GM21360 (cell line): ENCODE measurements around the gene CNN2.

Source experiments
- ATAC-seq: cut with Tn5 transposase; IDR thresholded peaks from one replicate; pipeline ENCODE4 v1.9.1; 2021; ENCODE audit warnings: mild to moderate bottlenecking, moderate library complexity; ENCODE audit not compliant: unreplicated experiment

Gene CNN2

DNA sequence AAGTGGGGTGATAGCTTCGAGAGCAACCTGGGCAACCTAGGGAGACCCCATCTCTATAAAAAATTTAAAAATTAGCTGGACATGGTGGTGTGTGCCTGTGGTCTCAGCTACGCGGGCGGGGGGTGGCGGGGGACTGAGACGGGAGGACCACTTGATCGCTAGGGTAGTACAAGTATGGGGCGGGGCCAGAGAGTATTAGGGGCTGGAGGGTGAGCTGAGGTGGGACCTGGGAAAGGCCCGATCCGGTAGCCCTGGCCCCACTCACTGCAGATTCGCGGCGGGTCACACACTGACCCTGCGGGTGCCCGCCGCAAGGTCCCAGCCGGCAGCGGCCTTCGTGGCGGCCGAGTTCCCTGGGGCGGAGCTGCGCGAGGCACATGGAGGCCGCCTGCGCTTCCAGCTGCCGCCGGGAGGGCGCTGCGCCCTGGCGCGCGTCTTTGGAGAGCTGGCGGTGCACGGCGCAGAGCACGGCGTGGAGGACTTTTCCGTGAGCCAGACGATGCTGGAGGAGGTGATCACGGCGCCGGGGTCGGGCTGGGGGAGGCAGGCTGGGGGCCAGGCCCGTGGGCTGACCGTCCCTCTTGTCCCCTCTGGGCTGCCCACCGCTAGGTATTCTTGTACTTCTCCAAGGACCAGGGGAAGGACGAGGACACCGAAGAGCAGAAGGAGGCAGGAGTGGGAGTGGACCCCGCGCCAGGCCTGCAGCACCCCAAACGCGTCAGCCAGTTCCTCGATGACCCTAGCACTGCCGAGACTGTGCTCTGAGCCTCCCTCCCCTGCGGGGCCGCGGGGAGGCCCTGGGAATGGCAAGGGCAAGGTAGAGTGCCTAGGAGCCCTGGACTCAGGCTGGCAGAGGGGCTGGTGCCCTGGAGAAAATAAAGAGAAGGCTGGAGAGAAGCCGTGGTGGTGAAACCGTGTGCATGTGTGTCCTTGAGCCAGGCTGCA is 38.5 kb downstream of the CNN2 start:
- ATAC-seq: no peak

DNA sequence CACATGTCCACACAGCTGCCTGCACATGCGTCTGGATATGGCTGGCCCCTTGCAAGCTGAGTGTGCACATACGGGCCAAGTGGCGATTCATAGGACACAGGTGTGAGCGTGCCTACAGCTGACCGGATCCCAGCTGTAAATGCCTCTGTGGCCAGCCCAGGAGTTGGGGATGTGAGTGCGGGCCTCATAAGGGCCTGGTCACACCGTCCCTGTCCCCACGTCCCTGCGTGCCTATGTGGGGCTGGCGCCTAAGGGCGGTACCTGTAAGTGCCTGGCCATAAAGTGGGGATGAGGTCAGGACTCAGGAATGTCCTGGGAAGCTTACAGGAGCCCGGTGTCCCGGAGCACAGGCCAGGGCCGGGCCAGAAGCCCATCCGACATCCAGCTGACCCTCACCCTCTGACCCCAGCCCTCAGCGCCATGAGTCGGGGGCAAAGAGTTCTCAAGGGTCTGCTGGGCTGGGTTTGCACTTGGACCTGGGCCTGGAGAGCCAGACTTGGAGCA is 39.2 kb downstream of the CNN2 start:
- no peak for ATAC-seq

DNA sequence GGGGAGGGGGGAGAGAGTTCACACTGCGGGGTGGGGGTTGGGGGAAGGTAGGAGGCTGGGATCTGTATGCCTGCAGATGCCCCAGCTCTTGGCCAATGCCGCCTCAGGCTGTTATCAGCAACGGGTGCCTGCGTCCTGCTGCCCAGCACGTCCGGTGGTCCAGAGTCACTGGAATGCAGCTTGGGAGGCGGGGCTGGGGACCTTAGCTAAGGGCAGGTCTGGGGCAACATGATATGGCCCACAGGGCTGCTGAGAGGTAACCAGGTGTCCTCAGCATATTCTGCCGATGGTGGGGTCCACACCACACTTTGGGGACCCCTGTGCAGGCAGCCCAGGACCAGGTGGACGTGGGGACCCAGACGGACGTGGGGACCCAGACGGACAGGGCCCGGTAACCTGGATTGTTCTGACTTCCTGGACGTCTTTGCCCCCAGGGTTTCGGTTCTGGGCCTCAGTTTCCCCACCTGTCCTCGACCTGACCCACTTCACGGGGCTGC is 39.9 kb downstream of the CNN2 start:
- no peak for ATAC-seq

DNA sequence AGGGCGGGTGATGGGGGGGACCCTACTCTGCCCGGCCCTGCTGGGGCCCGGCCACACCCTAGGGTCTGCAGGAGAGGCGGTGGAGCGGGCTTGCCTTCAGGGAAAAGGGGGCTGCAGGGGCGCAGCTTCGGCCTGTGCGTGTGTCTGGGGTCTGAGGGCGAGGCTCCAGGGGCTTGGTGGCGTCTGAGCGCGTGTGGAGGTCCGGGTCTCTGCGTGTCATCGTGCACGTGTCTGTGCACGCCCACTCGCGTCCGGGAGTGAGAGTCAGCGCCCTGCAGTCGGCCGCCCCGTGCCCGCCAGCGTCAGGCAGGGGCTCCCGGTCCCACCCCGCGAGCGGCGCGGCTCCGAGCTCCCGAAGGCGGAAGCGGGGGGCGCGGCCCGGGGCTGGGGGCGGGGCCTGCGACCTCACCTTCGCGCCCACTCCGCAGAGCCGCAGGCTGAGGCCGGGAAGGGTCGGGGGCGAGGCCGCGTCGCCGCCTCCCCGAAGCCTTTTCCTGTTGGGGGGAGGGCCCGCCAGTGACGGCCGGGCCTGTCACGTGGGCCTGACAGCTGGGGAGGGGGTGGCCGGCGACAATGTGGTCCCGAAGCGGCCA is 40.4 kb downstream of the CNN2 start, which contains the start of gene ARHGAP45:
Gene ARHGAP45, plus strand, starts transcription at position 420 of the 593 bp plus-strand sequence. CDS start 239 bp downstream, outside the sequence.
- no peak for ATAC-seq

DNA sequence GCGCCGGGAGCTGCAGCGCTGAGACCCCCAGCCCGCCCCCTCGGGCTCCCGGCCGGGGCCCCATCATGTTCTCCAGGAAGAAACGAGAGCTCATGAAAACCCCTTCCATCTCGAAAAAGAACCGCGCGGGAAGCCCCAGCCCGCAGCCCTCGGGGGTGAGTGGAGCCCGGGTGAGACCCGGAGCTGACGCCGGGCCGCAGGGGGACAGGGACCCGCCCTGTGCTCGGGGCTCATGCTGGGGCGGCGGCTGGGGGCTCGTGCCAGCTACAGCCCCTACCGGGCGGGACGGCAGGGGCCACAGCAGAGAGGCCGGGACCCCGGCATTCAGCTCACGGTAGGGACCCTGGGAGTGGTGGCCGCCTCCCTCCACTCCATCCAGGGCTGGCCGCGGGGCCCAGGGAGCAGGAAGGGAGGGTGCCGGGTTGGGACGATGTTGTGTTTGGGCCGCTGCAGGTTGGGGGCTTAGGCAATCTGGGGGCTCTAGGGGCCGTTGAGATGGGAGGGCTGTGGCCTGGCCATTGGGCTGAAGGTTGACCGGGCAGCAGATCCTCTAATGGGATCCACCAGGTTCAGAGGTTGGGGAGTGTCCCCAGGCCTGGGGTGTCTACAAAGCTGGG is 41.0 kb downstream of the CNN2 start:
- no peak for ATAC-seq

GRCh38 chr19:1068009-1069001 is 41.9 kb downstream of the CNN2 start:
- ATAC-seq: no peak

- ATAC-seq: no peak
Observed at GRCh38 chr19:1069009-1069779, 42.8 kb downstream of the CNN2 start.

DNA sequence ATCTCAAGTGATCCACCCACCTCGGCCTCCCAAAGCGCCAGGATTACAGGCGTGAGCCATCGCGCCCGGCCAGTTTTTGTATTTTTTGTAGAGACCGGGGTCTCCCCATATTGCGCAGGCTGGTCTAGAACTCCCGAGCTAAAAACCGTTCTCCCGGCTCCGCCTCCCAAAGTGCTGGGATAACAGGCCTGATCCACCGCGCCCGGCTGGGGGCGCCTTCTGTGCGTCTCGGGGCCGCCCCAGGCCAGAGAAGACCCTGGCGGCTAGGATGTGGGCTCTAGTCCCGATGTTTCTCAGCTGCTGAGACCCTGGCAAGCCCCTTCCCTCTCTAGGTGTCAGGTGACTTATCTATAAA is 44.1 kb downstream of the CNN2 start:
- no peak for ATAC-seq

GRCh38 chr19:1070931-1071791 is 44.8 kb downstream of the CNN2 start:
- no peak for ATAC-seq

DNA sequence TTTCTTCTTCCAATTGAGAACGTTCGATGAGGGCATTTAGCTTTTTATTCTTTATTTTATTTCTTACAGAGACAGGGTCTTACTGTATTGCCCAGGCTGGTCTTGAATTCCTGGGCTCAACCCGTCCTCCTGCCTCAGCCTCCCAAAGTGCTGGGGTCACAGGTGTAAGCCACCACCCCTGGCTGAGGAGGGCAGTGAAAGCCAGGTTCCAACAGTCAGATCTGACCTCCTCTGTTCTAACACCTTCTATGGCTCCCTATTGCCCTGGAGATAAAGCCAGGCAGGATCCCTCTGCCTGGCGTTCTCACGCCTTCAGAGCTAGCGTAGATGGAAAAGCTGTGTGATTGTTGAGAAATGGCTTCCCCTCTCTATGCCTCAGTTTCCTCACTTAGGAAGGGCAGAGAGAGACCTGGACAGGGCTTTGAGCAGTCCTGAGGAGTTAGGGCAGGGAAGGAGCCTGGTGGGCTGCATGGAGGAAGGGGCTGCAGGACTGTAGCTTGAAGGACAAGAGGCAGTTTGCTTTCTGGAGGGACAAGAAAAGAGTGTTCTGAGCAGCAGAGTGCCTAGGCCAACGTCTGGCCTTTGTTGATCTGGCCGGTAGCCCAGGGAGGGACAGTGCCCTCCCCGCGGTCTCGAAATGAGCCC is 46.1 kb downstream of the CNN2 start:
- no peak for ATAC-seq

- no peak for ATAC-seq
Observed at GRCh38 chr19:1073063-1073955, 46.9 kb downstream of the CNN2 start.

- ATAC-seq: peak; percentile 5
Observed at GRCh38 chr19:1073956-1074517, 47.6 kb downstream of the CNN2 start.

DNA sequence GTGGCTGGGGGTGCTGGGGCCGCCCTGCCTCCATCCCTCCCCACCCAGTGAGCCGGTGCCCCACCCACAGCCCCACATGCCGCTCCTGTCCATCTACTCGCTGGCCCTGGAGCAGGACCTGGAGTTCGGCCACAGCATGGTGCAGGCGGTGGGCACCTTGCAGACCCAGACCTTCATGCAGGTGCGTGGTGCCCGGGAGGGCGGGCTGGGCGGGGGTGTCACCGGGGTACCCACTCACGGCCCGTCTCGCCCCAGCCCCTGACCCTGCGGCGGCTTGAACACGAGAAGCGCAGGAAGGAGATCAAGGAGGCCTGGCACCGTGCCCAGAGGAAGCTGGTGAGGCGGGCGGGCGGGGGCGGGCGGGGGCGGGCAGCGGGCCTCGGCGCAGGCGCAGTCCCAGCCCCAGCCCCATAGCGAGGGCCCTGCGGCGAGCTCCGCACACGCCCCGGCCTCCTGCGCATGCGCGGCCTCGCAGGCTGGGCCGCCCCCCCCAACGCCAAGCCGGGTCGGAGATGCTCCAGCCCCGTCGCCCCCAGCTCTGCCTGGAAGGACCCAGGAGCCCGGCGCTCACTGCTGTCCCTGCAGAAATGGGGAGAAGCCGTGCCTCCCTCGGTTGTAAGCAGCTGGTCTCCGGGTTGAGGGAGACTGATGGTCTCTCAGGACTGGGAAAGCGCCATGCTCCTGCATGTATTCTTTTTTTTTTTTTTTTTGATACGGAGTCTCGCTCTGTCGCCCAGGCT is 48.3 kb downstream of the CNN2 start:
- peak; percentile 45 for ATAC-seq

GRCh38 chr19:1076046-1076386 is 49.6 kb downstream of the CNN2 start:
- ATAC-seq: no peak

DNA sequence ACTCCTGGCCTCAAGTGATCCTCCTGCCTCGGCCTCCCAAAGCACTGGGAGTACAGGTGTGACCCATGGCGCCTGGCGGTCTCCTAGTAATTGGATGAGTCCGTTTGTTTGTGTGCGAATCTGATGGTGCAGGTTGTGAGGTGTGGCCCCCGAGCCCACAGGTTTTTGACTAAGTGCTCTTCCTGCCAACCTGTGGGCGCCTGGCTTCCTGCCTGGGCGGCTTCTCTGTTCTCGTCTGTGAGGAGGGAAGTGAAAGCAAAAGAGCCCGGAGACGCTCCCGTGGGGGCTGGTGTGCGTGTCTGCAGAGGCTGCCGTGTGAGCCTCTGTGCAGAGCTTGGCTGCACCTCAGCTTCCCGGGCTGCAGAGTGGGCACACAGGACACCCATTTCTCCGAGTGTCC is 50.5 kb downstream of the CNN2 start:
- ATAC-seq: peak; percentile 37

DNA sequence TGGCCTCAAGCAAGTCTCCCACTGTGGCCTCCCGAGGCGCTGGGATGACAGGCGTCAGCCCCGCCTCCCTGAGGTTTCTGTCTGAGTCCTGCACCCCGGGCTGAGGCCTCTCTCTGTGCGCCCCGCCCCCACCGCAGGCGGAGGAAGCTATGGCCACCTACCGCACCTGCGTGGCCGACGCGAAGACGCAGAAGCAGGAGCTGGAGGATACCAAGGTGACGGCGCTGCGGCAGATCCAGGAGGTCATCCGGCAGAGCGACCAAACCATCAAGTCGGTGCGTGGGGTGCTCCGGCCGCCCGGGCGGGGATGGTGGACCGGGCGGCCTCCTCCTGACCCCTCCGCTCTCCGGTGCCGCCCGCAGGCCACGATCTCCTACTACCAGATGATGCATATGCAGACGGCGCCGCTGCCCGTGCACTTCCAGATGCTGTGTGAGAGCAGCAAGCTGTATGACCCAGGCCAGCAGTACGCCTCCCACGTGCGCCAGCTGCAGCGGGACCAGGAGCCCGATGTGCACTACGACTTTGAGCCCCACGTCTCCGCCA is 53.2 kb downstream of the CNN2 start:
- no peak for ATAC-seq
